Hippocampal formation (tissue), 2 donors: ENCODE measurements around the gene TYMS.
A peak's percentile ranks its signal among the peaks of the same experiment; 100 is the strongest.

Experiments used
- DNase-seq, 2 donors: peaks; one replicate each; lab custom pipeline; 2025; lab: John Stamatoyannopoulos, UW

Gene TYMS

GRCh38 chr18:657311-658000, at the start of gene TYMS:
TYMS (plus strand) TSS chr18:657653; CDS start chr18:657743, 90 bp downstream.
- peak in 1 of 2 donors; percentile 37 for DNase-seq

GRCh38 chr18:607930-608329, 49.5 kb upstream of the TYMS start:
- no peak for DNase-seq

- no peak for DNase-seq
Measured at GRCh38 chr18:610214-610928, 47.1 kb upstream of the TYMS start.

- no peak for DNase-seq
Measured at GRCh38 chr18:612156-612555, 45.3 kb upstream of the TYMS start.

GRCh38 chr18:614193-614592, 43.3 kb upstream of the TYMS start:
- DNase-seq: no peak

- DNase-seq: no peak
Measured at GRCh38 chr18:615092-615521, 42.3 kb upstream of the TYMS start.

- no peak for DNase-seq
Measured at GRCh38 chr18:615773-616172, 41.7 kb upstream of the TYMS start.

GRCh38 chr18:616380-616995, 41.0 kb upstream of the TYMS start:
- DNase-seq: peak in 1 of 2 donors; percentile 62

- DNase-seq: no peak
Measured at GRCh38 chr18:617970-618504, 39.4 kb upstream of the TYMS start.

- DNase-seq: no peak
Measured at GRCh38 chr18:618618-619017, 38.8 kb upstream of the TYMS start.

GRCh38 chr18:621291-622043, 36.0 kb upstream of the TYMS start:
- no peak for DNase-seq

GRCh38 chr18:622289-622688, 35.2 kb upstream of the TYMS start:
- DNase-seq: no peak

GRCh38 chr18:623761-624620, 33.5 kb upstream of the TYMS start:
- peak; percentile 58 to 69 for DNase-seq

- DNase-seq: no peak
Measured at GRCh38 chr18:627231-627630, 30.2 kb upstream of the TYMS start.

GRCh38 chr18:629269-630150, 27.9 kb upstream of the TYMS start:
- DNase-seq: no peak

GRCh38 chr18:631560-631959, 25.9 kb upstream of the TYMS start:
- no peak for DNase-seq

- DNase-seq: no peak
Measured at GRCh38 chr18:634551-635045, 22.9 kb upstream of the TYMS start.

- no peak for DNase-seq
Measured at GRCh38 chr18:635171-635570, 22.3 kb upstream of the TYMS start.

GRCh38 chr18:641224-641623, 16.2 kb upstream of the TYMS start:
- no peak for DNase-seq
